Measurements from ENCODE around the gene FNDC8.
"Not testable (repeated sequence)": the region's sequence is repeated elsewhere in the genome, so short reads cannot be mapped to it uniquely, and the experiment has no call there.

Gene FNDC8

DNA sequence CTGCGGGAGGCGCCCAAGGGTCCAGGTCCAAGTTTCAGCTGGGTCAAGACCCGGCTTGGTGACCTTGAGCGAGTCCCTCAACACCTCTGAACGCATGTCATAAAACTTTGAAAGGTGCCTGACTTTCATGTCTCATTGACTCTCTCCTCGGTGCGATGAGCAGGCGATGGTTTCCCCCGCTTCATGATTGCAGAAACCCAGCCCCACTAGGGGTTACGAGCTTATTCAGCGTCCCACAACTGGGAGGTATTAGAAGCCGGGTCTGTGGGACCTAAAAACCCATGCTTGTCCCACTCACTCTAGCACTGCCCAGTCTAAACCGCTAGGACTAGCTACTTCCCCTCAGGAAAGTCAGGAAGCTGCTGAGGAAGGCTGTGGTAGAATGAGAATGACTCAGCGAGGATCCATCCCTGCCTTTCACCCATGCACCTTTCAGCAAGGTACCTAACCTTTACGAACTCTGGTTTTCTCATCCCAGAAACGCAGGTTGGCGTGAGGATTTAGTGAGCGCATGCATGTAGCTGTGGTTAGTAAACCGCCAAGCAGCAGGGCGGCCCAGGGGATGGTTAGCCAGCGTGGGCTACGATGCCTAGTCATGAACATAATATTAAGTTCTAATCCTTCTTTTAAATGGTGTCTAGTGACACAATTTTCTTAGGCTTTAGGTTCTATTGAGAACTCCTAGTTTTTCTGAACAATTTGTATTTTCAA, 31.7 kb upstream of the FNDC8 start:
- H3K27me3 ChIP-seq (ENCODE audit: low read length) = no peaks in the 10 kb centered on the region
- peak overlapping the region; percentile 87 for H2AFZ ChIP-seq (ENCODE audit: low read depth, low read length, severe bottlenecking)
- H3K4me3 ChIP-seq (ENCODE audit: insufficient read depth, low read length, poor library complexity, severe bottlenecking) = peak overlapping the region; percentile 26
- H3K9me2 ChIP-seq (replicated peaks; ENCODE audit: insufficient read depth, low read length) = no peaks in the 10 kb centered on the region
- H3K9me3 ChIP-seq (ENCODE audit: insufficient read depth, low read length) = no peaks in the 10 kb centered on the region
- peak overlapping the region; percentile 49 for H3K4me2 ChIP-seq (ENCODE audit: low read depth, low read length, poor library complexity, severe bottlenecking)
- no peaks in the 10 kb centered on the region for H4K20me1 ChIP-seq (ENCODE audit: low read depth, low read length)
- no peaks in the 10 kb centered on the region for H3K36me3 ChIP-seq (ENCODE audit: low read length)
- TF ChIP-seq EZH2phosphoT487 (conservative IDR thresholded peaks at IDR 0.05; ENCODE audit: low read length) = no peak
- TF ChIP-seq, protein P1, sequence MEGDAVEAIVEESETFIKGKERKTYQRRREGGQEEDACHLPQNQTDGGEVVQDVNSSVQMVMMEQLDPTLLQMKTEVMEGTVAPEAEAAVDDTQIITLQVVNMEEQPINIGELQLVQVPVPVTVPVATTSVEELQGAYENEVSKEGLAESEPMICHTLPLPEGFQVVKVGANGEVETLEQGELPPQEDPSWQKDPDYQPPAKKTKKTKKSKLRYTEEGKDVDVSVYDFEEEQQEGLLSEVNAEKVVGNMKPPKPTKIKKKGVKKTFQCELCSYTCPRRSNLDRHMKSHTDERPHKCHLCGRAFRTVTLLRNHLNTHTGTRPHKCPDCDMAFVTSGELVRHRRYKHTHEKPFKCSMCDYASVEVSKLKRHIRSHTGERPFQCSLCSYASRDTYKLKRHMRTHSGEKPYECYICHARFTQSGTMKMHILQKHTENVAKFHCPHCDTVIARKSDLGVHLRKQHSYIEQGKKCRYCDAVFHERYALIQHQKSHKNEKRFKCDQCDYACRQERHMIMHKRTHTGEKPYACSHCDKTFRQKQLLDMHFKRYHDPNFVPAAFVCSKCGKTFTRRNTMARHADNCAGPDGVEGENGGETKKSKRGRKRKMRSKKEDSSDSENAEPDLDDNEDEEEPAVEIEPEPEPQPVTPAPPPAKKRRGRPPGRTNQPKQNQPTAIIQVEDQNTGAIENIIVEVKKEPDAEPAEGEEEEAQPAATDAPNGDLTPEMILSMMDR (IDR thresholded peaks at IDR 0.05; ENCODE audit: insufficient read depth, low read length, poor library complexity, severe bottlenecking) = no peak
- 0 out of 2 replicates have a peak, but pooled peaks cover 9% of the 10 kb centered on the region for H3F3A ChIP-seq (ENCODE audit: insufficient read depth)
- H3K27ac ChIP-seq (ENCODE audit: low read depth, low read length) = no peak overlapping the region; the same call in 1 of the 2 replicates
- H3K79me2 ChIP-seq (ENCODE audit: insufficient read depth, low read length) = no peaks in the 10 kb centered on the region
- peak overlapping the region; percentile 48 for H3K9ac ChIP-seq (ENCODE audit: low read length)

DNA sequence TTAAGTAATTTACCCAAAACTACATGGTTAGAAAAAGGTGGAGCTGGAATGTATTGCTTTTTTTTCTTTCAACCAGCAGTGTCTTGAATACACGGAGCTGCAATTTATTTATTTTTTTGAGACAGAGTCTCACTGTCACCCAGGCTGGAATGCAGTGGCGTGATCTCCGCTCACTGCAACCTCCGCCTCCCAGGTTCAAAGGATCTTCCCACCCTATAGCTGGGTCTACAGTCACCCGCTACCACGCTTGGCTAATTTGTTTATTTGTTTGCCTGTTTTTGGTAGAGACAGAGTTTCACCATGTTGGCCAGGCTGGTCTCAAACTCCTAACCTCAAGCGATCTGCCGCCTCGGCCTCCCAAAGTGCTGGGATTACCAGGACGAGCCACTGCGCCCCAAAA, 30.7 kb upstream of the FNDC8 start:
- H4K20me1 ChIP-seq (ENCODE audit: low read depth, low read length); H3K27ac ChIP-seq (ENCODE audit: low read depth, low read length); H3K9me2 ChIP-seq (replicated peaks; ENCODE audit: insufficient read depth, low read length); H3F3A ChIP-seq (ENCODE audit: insufficient read depth); H3K27me3 ChIP-seq (ENCODE audit: low read length); H3K36me3 ChIP-seq (ENCODE audit: low read length); H3K4me2 ChIP-seq (ENCODE audit: low read depth, low read length, poor library complexity, severe bottlenecking); H3K9ac ChIP-seq (ENCODE audit: low read length); H2AFZ ChIP-seq (ENCODE audit: low read depth, low read length, severe bottlenecking); H3K79me2 ChIP-seq (ENCODE audit: insufficient read depth, low read length); H3K4me3 ChIP-seq (ENCODE audit: insufficient read depth, low read length, poor library complexity, severe bottlenecking); H3K9me3 ChIP-seq (ENCODE audit: insufficient read depth, low read length): not testable (repeated sequence)

DNA sequence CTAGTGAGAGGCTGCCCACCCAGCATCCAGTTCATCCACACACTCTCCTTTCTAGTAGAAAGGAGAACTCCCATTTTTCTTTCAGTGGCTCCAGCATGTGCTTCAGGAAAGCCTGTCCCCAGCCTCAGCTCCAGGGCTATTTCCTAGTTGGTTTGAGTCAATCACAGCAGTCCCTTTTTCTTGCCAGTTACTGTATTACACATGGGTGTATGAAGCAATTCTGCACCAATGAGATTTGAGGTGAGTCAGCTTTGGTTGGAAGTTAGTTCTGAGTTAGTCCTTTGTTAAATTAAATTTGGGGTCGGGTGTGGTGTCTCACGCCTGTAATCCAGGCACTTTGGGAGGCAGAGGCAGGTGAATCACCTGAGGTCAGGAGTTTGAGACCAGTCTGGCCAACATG, 26.5 kb upstream of the FNDC8 start:
- H2AFZ ChIP-seq (ENCODE audit: low read depth, low read length, severe bottlenecking) = no peak overlapping the region
- H3K4me2 ChIP-seq (ENCODE audit: low read depth, low read length, poor library complexity, severe bottlenecking) = no peak overlapping the region
- no peak overlapping the region for H3K27ac ChIP-seq (ENCODE audit: low read depth, low read length)

DNA sequence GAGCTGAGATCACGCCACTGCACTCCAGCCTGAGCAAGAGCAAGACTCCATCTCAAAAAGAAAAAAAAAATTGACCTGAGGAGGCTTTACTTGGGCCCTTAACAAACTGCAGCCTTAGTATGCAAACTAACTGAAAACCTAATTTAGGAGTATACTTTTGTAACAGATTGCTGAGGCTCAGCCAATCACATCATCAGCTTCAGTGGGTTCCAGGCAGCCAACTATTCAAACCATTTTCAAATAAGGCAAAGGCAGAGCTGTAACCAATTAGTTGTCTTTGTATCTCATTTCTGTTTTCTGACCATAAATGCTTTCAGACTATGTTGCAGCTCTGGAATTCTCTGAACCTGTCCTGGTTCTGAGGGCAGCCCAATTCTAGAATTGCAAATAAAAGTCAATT, 25.7 kb upstream of the FNDC8 start:
- Histone ChIP-seq H3K27ac (ENCODE audit: low read depth, low read length) (no peak overlapping the region), H3K9ac (ENCODE audit: low read length) (no peak overlapping the region), H3F3A (ENCODE audit: insufficient read depth) (0 out of 2 replicates have a peak, but pooled peaks cover 5% of the 10 kb centered on the region)

More for the DNA sequence above, 26.5 kb upstream of the FNDC8 start:
- Histone ChIP-seq H3K79me2 (ENCODE audit: insufficient read depth, low read length) (no peaks in the 10 kb centered on the region), H3K9ac (ENCODE audit: low read length) (no peak overlapping the region), H4K20me1 (ENCODE audit: low read depth, low read length) (no peaks in the 10 kb centered on the region), H3F3A (ENCODE audit: insufficient read depth) (0 out of 2 replicates have a peak, but pooled peaks cover 5% of the 10 kb centered on the region), H3K27me3 (ENCODE audit: low read length) (no peaks in the 10 kb centered on the region), H3K9me3 (ENCODE audit: insufficient read depth, low read length) (no peaks in the 10 kb centered on the region), H3K36me3 (ENCODE audit: low read length) (no peaks in the 10 kb centered on the region), H3K9me2 (replicated peaks; ENCODE audit: insufficient read depth, low read length) (no peaks in the 10 kb centered on the region), H3K4me3 (ENCODE audit: insufficient read depth, low read length, poor library complexity, severe bottlenecking) (no peak overlapping the region)
- TF ChIP-seq, protein P1 (IDR thresholded peaks at IDR 0.05; ENCODE audit: insufficient read depth, low read length, poor library complexity, severe bottlenecking) = no peak
- no peak for TF ChIP-seq EZH2phosphoT487 (conservative IDR thresholded peaks at IDR 0.05; ENCODE audit: low read length)

More for the DNA sequence above, 25.7 kb upstream of the FNDC8 start:
- Histone ChIP-seq H3K9me3 (ENCODE audit: insufficient read depth, low read length) (no peaks in the 10 kb centered on the region), H4K20me1 (ENCODE audit: low read depth, low read length) (no peaks in the 10 kb centered on the region), H3K4me3 (ENCODE audit: insufficient read depth, low read length, poor library complexity, severe bottlenecking) (no peak overlapping the region), H3K4me2 (ENCODE audit: low read depth, low read length, poor library complexity, severe bottlenecking) (no peak overlapping the region), H3K79me2 (ENCODE audit: insufficient read depth, low read length) (no peaks in the 10 kb centered on the region), H2AFZ (ENCODE audit: low read depth, low read length, severe bottlenecking) (no peak overlapping the region), H3K36me3 (ENCODE audit: low read length) (no peaks in the 10 kb centered on the region), H3K9me2 (replicated peaks; ENCODE audit: insufficient read depth, low read length) (no peaks in the 10 kb centered on the region), H3K27me3 (ENCODE audit: low read length) (no peaks in the 10 kb centered on the region)
- TF ChIP-seq, protein P1 (IDR thresholded peaks at IDR 0.05; ENCODE audit: insufficient read depth, low read length, poor library complexity, severe bottlenecking) = no peak
- no peak for TF ChIP-seq EZH2phosphoT487 (conservative IDR thresholded peaks at IDR 0.05; ENCODE audit: low read length)
